HG02970 (cell line): Measurements from ENCODE around the gene AMIGO2.

Experiments
- ATAC-seq: cut with Tn5 transposase; IDR thresholded peaks from one replicate; pipeline ENCODE4 v1.9.1; 2021; ENCODE audit warnings: mild to moderate bottlenecking, moderate library complexity, moderate number of reproducible peaks; ENCODE audit not compliant: unreplicated experiment, low FRiP score

AMIGO2 gene

GRCh38 chr12:47038270-47038748 lies 41.5 kb downstream of the AMIGO2 start:
- ATAC-seq: no peak

- no peak for ATAC-seq
Measured at GRCh38 chr12:47035484-47035883, 44.3 kb downstream of the AMIGO2 start.

- no peak for ATAC-seq
Measured at GRCh38 chr12:47034661-47035060, 45.1 kb downstream of the AMIGO2 start.

- ATAC-seq: no peak
Measured at GRCh38 chr12:47033789-47034555, 45.8 kb downstream of the AMIGO2 start.

GRCh38 chr12:47033081-47033480 lies 46.7 kb downstream of the AMIGO2 start:
- no peak for ATAC-seq

GRCh38 chr12:47032644-47033043 lies 47.1 kb downstream of the AMIGO2 start:
- no peak for ATAC-seq

- no peak for ATAC-seq
Measured at GRCh38 chr12:47029903-47030302, 49.9 kb downstream of the AMIGO2 start.

GRCh38 chr12:47028981-47029708 lies 50.6 kb downstream of the AMIGO2 start:
- ATAC-seq: no peak

- ATAC-seq: no peak
Measured at GRCh38 chr12:47028186-47028585, 51.6 kb downstream of the AMIGO2 start.
